Transverse colon (tissue), 4 donors: Measurements from ENCODE around the gene ACSL1. TPM values are rescaled to one million over a fixed set of nuclear protein-coding genes. Genes with fewer than 3 reads are reported as not detected.

Experiments used
- DNase-seq: peaks from one replicate; pipeline ENCODE4 v3.0.0-alpha.2; 2019
- H3K27ac ChIP-seq, 4 donors: fragments of 200-600 bp; sonication (generic); 2 replicates each; pipeline ENCODE4 v1.5.1; 2016 to 2018; ENCODE audit warnings: inconsistent platforms in 4 of 4
- H3K27me3 ChIP-seq: fragments of 200-600 bp; sonication (generic); 2 replicates; pipeline ENCODE4 v1.5.1; 2017; ENCODE audit warnings: inconsistent platforms
- H3K36me3 ChIP-seq, 4 donors: fragments of 200-600 bp; sonication (generic); 2 replicates each; pipeline ENCODE4 v1.5.1; 2017 to 2019; ENCODE audit warnings: inconsistent platforms in 4 of 4
- H3K4me1 ChIP-seq, 4 donors: fragments of 200-600 bp; sonication (generic); 2 replicates each; pipeline ENCODE4 v1.5.1; 2017 to 2020; ENCODE audit warnings: inconsistent platforms in 4 of 4
- H3K4me3 ChIP-seq, 4 donors: fragments of 200-600 bp; sonication (generic); 1 replicate in 1 of 4; 2 replicates in 3 of 4; pipeline versions ENCODE4 v1.5.1 to v1.6.1; 2017 to 2019; ENCODE audit warnings: inconsistent platforms in 4 of 4
- H3K9me3 ChIP-seq, 2 donors: fragments of 200-600 bp; sonication (generic); 2 replicates each; pipeline ENCODE4 v1.5.1; 2017 to 2019; ENCODE audit warnings: inconsistent platforms in 2 of 2
- CTCF ChIP-seq, 5 experiments: fragments of 200-600 bp in 3 of 5; fragments of 450-650 bp in 2 of 5; sonication (generic) in 3 of 5; IDR thresholded peaks; 1 replicate in 2 of 5; 2 replicates in 3 of 5; pipeline ENCODE4 v1.5.1; 2016 to 2017; ENCODE audit warnings: antibody characterized with exemption in 5 of 5, inconsistent platforms in 3 of 5, mild to moderate bottlenecking in 2 of 5, moderate library complexity in 1 of 5
- EP300 ChIP-seq: sonication (generic); formaldehyde crosslinking; IDR thresholded peaks from one replicate; pipeline ENCODE4 v1.6.1; 2017; ENCODE audit warnings: antibody characterized with exemption, low read depth
- POLR2A ChIP-seq: fragments of 450-650 bp; IDR thresholded peaks from one replicate; pipeline ENCODE4 v1.6.1; 2016; ENCODE audit warnings: antibody characterized with exemption, mild to moderate bottlenecking, moderate library complexity
- POLR2AphosphoS5 ChIP-seq, 3 donors: sonication (generic); formaldehyde crosslinking; IDR thresholded peaks; one replicate each; pipeline ENCODE4 v1.6.1; 2016; ENCODE audit warnings: antibody characterized with exemption in 3 of 3
- WGBS, 2 donors: methylation state at CpG; one replicate each; pipeline ENCODE4 v1.1.5; 2018; ENCODE audit warnings: low coverage in 1 of 2; 5-methylcytosine and 5-hydroxymethylcytosine counted together
- in situ Hi-C, 4 donors: fragments of 200-750 bp; cut with MboI; loops; one replicate each; pipeline versions ENCODE4 v1.15.0 to v1.15.1; 2017; ENCODE audit warnings: low sequenced_read_pairs in 3 of 4, low pct_ligation_motif_present in 1 of 4, low pct_unique_long_range_greater_than_20kb in 1 of 4
- intact Hi-C: fragments of 100-400 bp; cut with DNase I; formaldehyde crosslinking; loops from one replicate; pipeline ENCODE4 v1.15.1; 2023; ENCODE audit warnings: low total_unique reads
- total RNA-seq, 4 donors: library from RNA; depleted of rRNA; stranded (reverse); fragments of >200 nt; gene quantifications; one replicate each; pipeline ENCODE4 v1.1.0, GENCODE V29; 2016

Gene ACSL1
- total RNA-seq, 4 donors from 2014 or later, result 20.6 to 50.0 (median 40.0) TPM

GRCh38 chr4:184734758-184735157, 91.0 kb downstream of the ACSL1 start:
- intact Hi-C loops, result no loop called here
- WGBS, 2 donors, result 28 to 35% methylated on average over 6 of the region's 6 CpGs
- Histone ChIP-seq H3K4me1 (peaks cover 0 to 22% (median 8%) of the 10 kb centered on the region in 4 donors), H3K36me3 (no peaks in the 10 kb centered on the region), H3K27ac (peak overlapping the region; percentile 69 to 79 (median 74)), H3K4me3 (peak overlapping the region in 3 of 4 donors; percentile 53 to 74 (median 70)), H3K27me3 (no peaks in the 10 kb centered on the region), H3K9me3 (no peaks in the 10 kb centered on the region)
- TF ChIP-seq EP300 (no peak), POLR2A (no peak), CTCF (IDR thresholded peaks at IDR 0.05) (no peak), POLR2AphosphoS5 (IDR thresholded peaks at IDR 0.05) (no peak)
- in situ Hi-C loops, result loop anchor here in 1 of 4 donors (25.0 kb wide), 1 partner anchor 253 kb away; no protein-coding TSS in a partner anchor
- no peak for DNase-seq

- H3K36me3 ChIP-seq, result no peaks in the 10 kb centered on the region
- intact Hi-C loops, result no loop called here
- peak within 1 kb of the TSS; percentile 45 to 74 (median 62) for H3K4me3 ChIP-seq
- no peaks in the 10 kb centered on the region for H3K9me3 ChIP-seq
- in situ Hi-C loops, result loop anchor here in 1 of 4 donors (25.0 kb wide), 1 partner anchor 253 kb away; no protein-coding TSS in a partner anchor
- peak within 1 kb of the TSS; percentile 69 to 79 (median 74) for H3K27ac ChIP-seq
- H3K27me3 ChIP-seq, result no peaks in the 10 kb centered on the region
- 1% methylated on average over 44 of the region's 69 CpGs; no CpG with 5 or more reads in 1 of the 2 donors for WGBS, 2 donors
- peak; percentile 97 for DNase-seq
- TF ChIP-seq CTCF (IDR thresholded peaks at IDR 0.05) (peak in 1 of 5 experiments; percentile 13), POLR2AphosphoS5 (IDR thresholded peaks at IDR 0.05) (peak; percentile 69 to 81 (median 80)), EP300 (peak; percentile 18), POLR2A (peak; percentile 46)
- peaks cover 0 to 26% (median 8%) of the 10 kb centered on the region in 4 donors for H3K4me1 ChIP-seq
Observed at GRCh38 chr4:184733654-184734524, 91.9 kb downstream of the ACSL1 start, which contains the start of gene CENPU. Gene CENPU (minus strand): TSS chr4:184734096. CDS start chr4:184734062, 34 bp downstream.

- no peaks in the 10 kb centered on the region for H3K9me3 ChIP-seq
- H3K27ac ChIP-seq, result no peak overlapping the region
- in situ Hi-C loops (loop anchor here in 1 of 4 donors (25.0 kb wide), 1 partner anchor 255 kb away; no protein-coding TSS in a partner anchor), intact Hi-C loops (no loop called here)
- TF ChIP-seq POLR2AphosphoS5 (IDR thresholded peaks at IDR 0.05) (no peak), POLR2A (no peak), EP300 (no peak), CTCF (IDR thresholded peaks at IDR 0.05) (no peak)
- WGBS, 2 donors, result 47 to 49% methylated on average over 4 of the region's 4 CpGs
- no peaks in the 10 kb centered on the region for H3K36me3 ChIP-seq
- no peak overlapping the region for H3K4me3 ChIP-seq
- peaks cover 0 to 26% (median 8%) of the 10 kb centered on the region in 4 donors for H3K4me1 ChIP-seq
- no peaks in the 10 kb centered on the region for H3K27me3 ChIP-seq
- DNase-seq, result no peak
Observed at GRCh38 chr4:184732126-184732525, 93.6 kb downstream of the ACSL1 start.

- TF ChIP-seq POLR2A, result no peak
- no peak for TF ChIP-seq EP300
- no peak for TF ChIP-seq POLR2AphosphoS5 (IDR thresholded peaks at IDR 0.05)
- TF ChIP-seq CTCF (IDR thresholded peaks at IDR 0.05), result no peak
- no peak overlapping the region for H3K27ac ChIP-seq
- H3K4me3 ChIP-seq, result no peak overlapping the region
- WGBS, 2 donors, result 84 to 87% methylated on average over 4 to 6 of the region's 6 CpGs
- H3K27me3 ChIP-seq, result no peaks in the 10 kb centered on the region
- intact Hi-C loops (no loop called here), in situ Hi-C loops (loop anchor here in 1 of 4 donors (25.0 kb wide), 1 partner anchor 256 kb away; no protein-coding TSS in a partner anchor)
- no peaks in the 10 kb centered on the region for H3K36me3 ChIP-seq
- peaks cover 0 to 26% (median 8%) of the 10 kb centered on the region in 4 donors for H3K4me1 ChIP-seq
- no peaks in the 10 kb centered on the region for H3K9me3 ChIP-seq
- no peak for DNase-seq
Observed at GRCh38 chr4:184731056-184731455, 94.7 kb downstream of the ACSL1 start.
